SK-N-SH (cell line): ENCODE data around the gene CSNK1G3. TPM values are rescaled to one million over a fixed set of nuclear protein-coding genes. Genes with fewer than 3 reads are reported as not detected.
A peak's percentile ranks its signal among the peaks of the same experiment; 100 is the strongest.
"Not testable (repeated sequence)": the region's sequence is repeated elsewhere in the genome, so short reads cannot be mapped to it uniquely, and the experiment has no call there.

ENCODE experiments used
- CTCF ChIA-PET: fragments of 300-600, 350-600 bp; formaldehyde crosslinking; extraction: SDS; loops from one replicate; lab custom pipeline; 2021; lab: Yijun Ruan, JAX
- POLR2A ChIA-PET: fragments of 350-600 bp; sonication (Branson Sonifier 250); formaldehyde crosslinking; extraction: SDS; loops from one replicate; lab custom pipeline; 2020; ENCODE audit warnings: antibody characterized with exemption, inconsistent platforms; lab: Yijun Ruan, JAX
- DNase-seq: peaks from one replicate; pipeline ENCODE4 v3.0.0; 2012
- H2AFZ ChIP-seq: fragments of 200-600 bp; sonication (generic); 2 replicates; pipeline ENCODE4 v1.8.1; 2016; ENCODE audit warnings: antibody characterized with exemption, mild to moderate bottlenecking, low read depth
- H3F3A ChIP-seq: fragments of 200-600 bp; sonication (generic); replicated peaks from 2 replicates; pipeline ENCODE3; 2016; ENCODE audit warnings: antibody characterized with exemption, mild to moderate bottlenecking; ENCODE audit not compliant: insufficient read depth
- H3K27ac ChIP-seq, 2 experiments: fragments of 200-500 bp in 1 of 2; fragments of 200-600 bp in 1 of 2; sonication (Bioruptor generic) in 1 of 2; sonication (generic), shearing (Covaris generic) in 1 of 2; 2 replicates each; pipeline versions ENCODE4 v1.5.1 to v1.6.1; 2014 to 2016; ENCODE audit warnings: low read depth in 2 of 2, inconsistent platforms in 1 of 2, low read length in 1 of 2, mild to moderate bottlenecking in 1 of 2, mixed read lengths in 1 of 2
- H3K27me3 ChIP-seq: fragments of 200-600 bp; sonication (generic), shearing (Covaris generic); 2 replicates; pipeline ENCODE4 v1.6.1; 2016; ENCODE audit warnings: mixed run types; ENCODE audit not compliant: insufficient read depth
- H3K36me3 ChIP-seq, 2 experiments: fragments of 200-500 bp in 1 of 2; fragments of 200-600 bp in 1 of 2; sonication (Bioruptor generic) in 1 of 2; sonication (generic) in 1 of 2; replicated peaks in 1 of 2; 2 replicates each; pipeline versions ENCODE3 to v1.5.1; 2014 to 2016; ENCODE audit warnings: low read length in 1 of 2, mild to moderate bottlenecking in 1 of 2; ENCODE audit not compliant: insufficient read depth in 2 of 2, control insufficient read depth in 1 of 2
- H3K4me1 ChIP-seq, 2 experiments: fragments of 200-500 bp in 1 of 2; fragments of 200-600 bp in 1 of 2; sonication (Bioruptor generic) in 1 of 2; sonication (generic), shearing (Covaris generic) in 1 of 2; 2 replicates each; pipeline versions ENCODE4 v1.5.1 to v1.6.1; 2014 to 2016; ENCODE audit warnings: low read depth in 1 of 2, low read length in 1 of 2, mixed run types in 1 of 2; ENCODE audit not compliant: insufficient read depth in 2 of 2, control insufficient read depth in 1 of 2
- H3K4me2 ChIP-seq: fragments of 200-600 bp; sonication (generic), shearing (Covaris generic); 2 replicates; pipeline ENCODE4 v1.6.1; 2017; ENCODE audit warnings: mixed run types
- H3K4me3 ChIP-seq, 2 experiments: fragments of 200-500 bp in 1 of 2; fragments of 200-600 bp in 1 of 2; sonication (Bioruptor generic) in 1 of 2; sonication (generic), shearing (Covaris generic) in 1 of 2; 2 replicates each; pipeline versions ENCODE4 v1.5.1 to v1.8.1; 2014 to 2016; ENCODE audit warnings: low read depth in 2 of 2, inconsistent platforms in 1 of 2, low read length in 1 of 2, mild to moderate bottlenecking in 1 of 2, mixed read lengths in 1 of 2, moderate library complexity in 1 of 2
- H3K79me2 ChIP-seq: fragments of 200-600 bp; sonication (generic); 2 replicates; pipeline ENCODE4 v1.8.1; 2017; ENCODE audit warnings: mild to moderate bottlenecking; ENCODE audit not compliant: insufficient read depth
- H3K9ac ChIP-seq: fragments of 200-600 bp; sonication (generic); 2 replicates; pipeline ENCODE4 v1.6.1; 2017; ENCODE audit warnings: mixed run types
- H3K9me2 ChIP-seq: fragments of 200-600 bp; sonication (generic); 2 replicates; pipeline ENCODE4 v1.6.1; 2017; ENCODE audit warnings: mixed run types
- H3K9me3 ChIP-seq: fragments of 200-600 bp; sonication (generic); 2 replicates; pipeline ENCODE4 v1.6.1; 2017; ENCODE audit warnings: mixed run types, mild to moderate bottlenecking, moderate library complexity
- H4K20me1 ChIP-seq: fragments of 200-600 bp; sonication (generic); 2 replicates; pipeline ENCODE4 v1.6.1; 2017; ENCODE audit warnings: mild to moderate bottlenecking, mixed run types; ENCODE audit not compliant: insufficient read depth
- FOXM1 ChIP-seq: IDR thresholded peaks from 2 replicates; pipeline ENCODE4 v1.4.0; 2012; ENCODE audit warnings: low read depth, mild to moderate bottlenecking
- MEF2A ChIP-seq: IDR thresholded peaks from 2 replicates; pipeline ENCODE4 v1.4.0; 2012; ENCODE audit warnings: low read depth, borderline replicate concordance
- MXI1 ChIP-seq: IDR thresholded peaks from 2 replicates; pipeline ENCODE4 v1.6.1; 2012; ENCODE audit warnings: mild to moderate bottlenecking, low read depth, low read length, improper control_type of control experiment
- PBX3 ChIP-seq: IDR thresholded peaks from 2 replicates; pipeline ENCODE4; 2012
- POLR2AphosphoS5 ChIP-seq: IDR thresholded peaks from 2 replicates; pipeline ENCODE4 v1.6.1; 2012; ENCODE audit warnings: low read depth, low read length
- RAD21 ChIP-seq: IDR thresholded peaks from 2 replicates; pipeline ENCODE4 v1.6.1; 2012; ENCODE audit warnings: mild to moderate bottlenecking, low read length
- REST ChIP-seq: IDR thresholded peaks from 2 replicates; pipeline ENCODE4 v1.6.1; 2012; ENCODE audit warnings: mild to moderate bottlenecking, low read depth, low read length, moderate library complexity
- RXRA ChIP-seq: IDR thresholded peaks from 2 replicates; pipeline ENCODE4 v1.4.0; 2012; ENCODE audit warnings: low read depth, mild to moderate bottlenecking, borderline replicate concordance
- SIN3A ChIP-seq: IDR thresholded peaks from 2 replicates; pipeline ENCODE4 v1.6.1; 2012; ENCODE audit warnings: low read depth, mild to moderate bottlenecking, low read length, moderate library complexity, borderline replicate concordance
- TAF1 ChIP-seq: IDR thresholded peaks from 2 replicates; pipeline ENCODE4 v1.6.1; 2012; ENCODE audit warnings: low read depth, mild to moderate bottlenecking, low read length, moderate library complexity, borderline replicate concordance
- USF1 ChIP-seq: IDR thresholded peaks from 2 replicates; pipeline ENCODE4 v1.4.0; 2012; ENCODE audit warnings: low read depth, borderline replicate concordance
- WGBS: methylation state at CpG from one replicate; pipeline ENCODE4 v1.1.6; 2017; ENCODE audit warnings: low lambda C conversion rate; 5-methylcytosine and 5-hydroxymethylcytosine counted together
- polyA plus RNA-seq, 3 experiments: library from polyadenylated mRNA; depleted of rRNA; stranded (reverse); fragments of >200 nt; gene quantifications; 2 replicates each; pipeline ENCODE4 v1.2.3, GENCODE V29; 2012

The CSNK1G3 gene
- polyA plus RNA-seq, 1 of the 3 experiments (the other 2 are of a cell fraction): 13.1 TPM

GRCh38 chr5:123628860-123629544 lies 117.0 kb downstream of the CSNK1G3 start:
- peaks cover 14% of the 10 kb centered on the region; the same call in 1 of the 2 replicates for H3K9me3 ChIP-seq
- no peak overlapping the region for H3K9ac ChIP-seq
- H2AFZ ChIP-seq: no peak overlapping the region
- H4K20me1 ChIP-seq: no peaks in the 10 kb centered on the region
- no peaks in the 10 kb centered on the region for H3K79me2 ChIP-seq
- TF ChIP-seq POLR2AphosphoS5 (no peak), MEF2A (no peak), TAF1 (no peak)
- ChIA-PET POLR2A (no interaction called here), CTCF (no interaction called here)
- peak; percentile 4 for DNase-seq
- H3K4me3 ChIP-seq: no peak overlapping the region
- no peak overlapping the region for H3K27ac ChIP-seq
- H3K36me3 ChIP-seq: no peaks in the 10 kb centered on the region
- H3K4me1 ChIP-seq: no peaks in the 10 kb centered on the region
- no peaks in the 10 kb centered on the region for H3K27me3 ChIP-seq
- no peak overlapping the region for H3K4me2 ChIP-seq
- no peaks in the 10 kb centered on the region for H3F3A ChIP-seq
- 83% methylated on average over 3 of the region's 10 CpGs for WGBS
- H3K9me2 ChIP-seq: no peaks in the 10 kb centered on the region

- Histone ChIP-seq H3K4me3 (no peak overlapping the region), H3K27ac (no peak overlapping the region), H3K9me3 (no peaks in the 10 kb centered on the region), H3K9me2 (no peaks in the 10 kb centered on the region), H3K27me3 (no peaks in the 10 kb centered on the region), H3K36me3 (no peaks in the 10 kb centered on the region), H3K79me2 (no peaks in the 10 kb centered on the region), H3F3A (no peaks in the 10 kb centered on the region), H2AFZ (no peak overlapping the region), H3K9ac (no peak overlapping the region), H3K4me2 (no peak overlapping the region), H4K20me1 (no peaks in the 10 kb centered on the region), H3K4me1 (no peaks in the 10 kb centered on the region)
- POLR2A ChIA-PET: no interaction called here
- 83% methylated on average over 19 of the region's 21 CpGs for WGBS
- CTCF ChIA-PET: no interaction called here
- TF ChIP-seq RXRA (no peak), USF1 (no peak), TAF1 (no peak), SIN3A (no peak), REST (no peak), FOXM1 (no peak), MXI1 (no peak), PBX3 (no peak), RAD21 (no peak)
- no peak for DNase-seq
Measured at GRCh38 chr5:123636006-123636405, 124.0 kb downstream of the CSNK1G3 start.

- H3K79me2 ChIP-seq, POLR2A ChIA-PET, CTCF ChIA-PET, H3K36me3 ChIP-seq, H4K20me1 ChIP-seq, H3K27me3 ChIP-seq, H3K9me3 ChIP-seq, DNase-seq, H3F3A ChIP-seq, H3K4me3 ChIP-seq, H3K4me2 ChIP-seq, H3K27ac ChIP-seq, H3K9me2 ChIP-seq, H2AFZ ChIP-seq, H3K9ac ChIP-seq, H3K4me1 ChIP-seq: not testable (repeated sequence)
- WGBS: 63% methylated on average over 4 of the region's 10 CpGs
Measured at GRCh38 chr5:123637028-123637427, 125.1 kb downstream of the CSNK1G3 start.
